GM21619 (cell line): ENCODE results near the gene VWDE.

ENCODE experiments used
- ATAC-seq: cut with Tn5 transposase; IDR thresholded peaks from one replicate; pipeline ENCODE4 v1.9.1; 2021; ENCODE audit not compliant: unreplicated experiment

The VWDE gene

DNA sequence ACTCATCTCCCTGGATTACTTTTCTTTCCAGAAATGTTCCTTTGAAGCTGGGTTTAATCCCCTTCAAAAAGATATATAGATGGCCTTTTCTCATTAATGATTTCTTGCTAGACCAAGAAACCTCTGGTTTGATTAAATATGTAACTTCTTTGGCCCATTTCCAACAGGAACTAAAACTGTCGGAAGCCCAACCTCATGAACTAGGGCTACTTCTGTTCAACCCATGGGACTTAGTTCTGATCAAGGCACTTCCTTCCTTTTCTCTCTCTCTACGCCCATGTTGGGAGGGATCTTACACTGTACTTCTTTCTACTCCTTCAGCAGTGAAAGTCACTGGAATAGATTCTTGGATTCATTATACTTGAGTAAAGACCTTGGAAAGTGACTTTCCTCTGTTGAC lies 109.0 kb downstream of the VWDE start:
- ATAC-seq, result peak; percentile 78

DNA sequence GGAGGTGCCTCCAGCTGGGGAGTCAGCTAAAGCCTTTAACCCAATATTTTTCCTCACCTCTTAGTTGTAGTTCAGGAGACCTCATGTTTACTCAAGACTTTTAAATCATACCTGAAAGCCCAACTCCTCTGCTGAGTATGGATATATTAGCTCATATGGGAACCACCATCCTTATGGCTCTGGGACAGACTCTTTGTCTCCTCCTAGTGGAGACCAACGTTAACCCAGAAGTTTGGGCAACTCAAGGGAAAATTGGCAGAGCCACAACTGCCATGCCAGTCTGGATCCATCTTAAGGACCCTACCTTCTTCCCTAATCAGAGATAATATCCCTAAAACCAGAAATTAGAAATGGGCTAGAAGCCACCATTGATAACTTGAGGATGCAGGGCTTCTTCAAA lies 111.8 kb downstream of the VWDE start:
- no peak for ATAC-seq

DNA sequence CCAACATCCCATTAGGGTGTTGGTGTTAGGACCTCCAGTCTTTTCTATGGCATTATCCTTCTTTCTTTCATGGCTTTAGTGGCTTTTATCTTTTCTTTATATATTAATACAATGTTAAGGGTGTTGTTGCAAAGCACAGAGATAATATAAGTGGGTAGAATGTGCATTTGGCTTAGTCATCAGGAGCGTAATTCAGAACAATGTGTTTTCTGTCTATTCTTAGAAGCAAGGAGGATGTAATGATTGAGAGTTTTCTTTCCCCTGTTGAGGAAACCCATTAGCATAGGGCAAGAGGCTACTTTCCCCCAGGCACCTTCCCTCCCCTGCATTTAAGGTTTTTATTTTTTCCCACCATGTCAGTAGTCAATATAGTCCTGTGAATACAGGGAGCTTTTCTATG lies 112.9 kb downstream of the VWDE start:
- ATAC-seq, result no peak

DNA sequence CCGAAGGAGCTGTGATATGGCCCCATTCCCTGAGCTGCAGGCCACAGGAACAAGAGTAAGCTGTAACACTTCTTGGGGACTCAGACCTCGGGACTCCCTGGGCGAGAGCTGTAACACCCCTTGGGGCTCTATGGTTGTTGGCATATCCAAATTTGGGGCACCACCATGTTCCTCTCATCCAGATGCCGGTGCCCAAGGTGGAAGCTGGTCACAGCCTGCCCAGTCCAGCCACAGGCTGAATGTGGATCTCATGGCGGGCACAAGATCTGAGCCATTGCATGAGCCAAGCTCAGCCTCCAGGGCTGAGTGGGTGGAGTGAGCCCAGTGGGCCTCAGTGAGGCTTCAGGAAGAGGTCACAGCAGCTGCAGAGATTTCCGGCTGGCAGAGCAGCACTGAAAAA lies 113.7 kb downstream of the VWDE start:
- ATAC-seq, result no peak

DNA sequence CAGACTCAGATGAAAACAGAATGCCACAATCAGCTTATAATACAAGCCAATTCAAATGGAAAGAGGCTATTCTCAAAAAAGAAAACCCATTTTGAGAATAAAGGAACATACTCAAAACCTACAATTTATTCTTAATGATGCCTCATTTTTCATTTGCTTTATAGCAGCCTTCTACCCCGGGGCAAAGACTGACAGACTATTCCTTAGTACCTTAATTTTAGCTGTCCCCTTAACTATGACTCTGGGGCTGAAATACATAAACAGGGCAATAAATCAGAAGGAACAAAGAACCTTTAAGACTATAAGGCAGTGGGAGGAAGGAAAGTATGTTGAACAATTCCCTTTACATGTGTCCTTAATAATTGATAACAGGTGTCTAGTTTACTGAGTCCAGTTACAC lies 115.8 kb downstream of the VWDE start:
- no peak for ATAC-seq

DNA sequence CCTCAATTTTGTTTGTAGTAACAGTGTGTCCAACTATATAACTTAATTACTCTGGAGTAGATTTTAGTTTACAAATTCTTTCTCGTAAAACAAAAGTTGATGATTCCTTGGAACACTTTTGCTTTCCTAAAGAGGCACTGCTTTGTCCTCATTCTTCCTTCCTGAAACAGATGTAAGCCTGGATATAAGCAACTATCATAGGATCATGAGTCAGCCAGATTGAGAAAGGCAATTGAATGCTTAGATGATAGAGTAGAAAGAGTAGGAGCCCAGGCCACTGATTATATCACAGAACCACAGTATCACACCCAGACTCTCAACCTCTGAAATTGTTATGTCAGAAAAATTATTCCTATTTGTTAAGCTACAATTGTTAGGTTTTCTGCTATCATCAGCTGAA lies 122.6 kb downstream of the VWDE start:
- ATAC-seq, result no peak
